GM12878 (cell line): ENCODE data around the gene DHX57. TPM values are rescaled to one million over a fixed set of nuclear protein-coding genes. Genes with fewer than 3 reads are reported as not detected.

ENCODE experiments used
- BACH1 ChIP-seq: fragments of 450-650 bp; IDR thresholded peaks from 2 replicates; pipeline ENCODE4 v1.6.1; 2017; ENCODE audit warnings: mild to moderate bottlenecking, borderline replicate concordance
- CUX1 ChIP-seq: IDR thresholded peaks from 2 replicates; pipeline ENCODE4 v1.6.1; 2012; ENCODE audit warnings: improper control_type of control experiment, low read depth, low read length; ENCODE audit not compliant: insufficient replicate concordance
- HDAC2 ChIP-seq: fragments of 200-600 bp; sonication (generic); IDR thresholded peaks from 2 replicates; pipeline ENCODE4 v1.6.1; 2017
- KLF5 ChIP-seq: fragments of 450-650 bp; IDR thresholded peaks from 2 replicates; pipeline ENCODE4 v1.6.1; 2014; ENCODE audit warnings: mild to moderate bottlenecking; ENCODE audit not compliant: partially characterized antibody
- MYC ChIP-seq: IDR thresholded peaks from 2 replicates; pipeline ENCODE4 v1.6.1; 2011; ENCODE audit warnings: mild to moderate bottlenecking, low read length, moderate library complexity, inconsistent platforms; ENCODE audit not compliant: insufficient read depth, insufficient replicate concordance, insufficient read length, severe bottlenecking
- RAD21 ChIP-seq: IDR thresholded peaks from 2 replicates; pipeline ENCODE4 v1.6.1; 2011; ENCODE audit warnings: mild to moderate bottlenecking, low read depth, low read length, moderate library complexity; ENCODE audit not compliant: insufficient read depth
- REST ChIP-seq: IDR thresholded peaks from 2 replicates; pipeline ENCODE4 v1.6.1; 2012; ENCODE audit warnings: mild to moderate bottlenecking, low read depth, low read length
- SMARCA5 ChIP-seq: fragments of 450-650 bp; IDR thresholded peaks from 2 replicates; pipeline ENCODE4 v1.6.1; 2017; ENCODE audit warnings: mild to moderate bottlenecking
- ZSCAN29 ChIP-seq: fragments of 450-650 bp; IDR thresholded peaks from 2 replicates; pipeline ENCODE4 v1.6.1; 2017; ENCODE audit warnings: mild to moderate bottlenecking, moderate library complexity
- polyA plus RNA-seq, 11 experiments: library from polyadenylated mRNA; depleted of rRNA in 4 of 11; unstranded in 6 of 11; stranded (reverse) in 5 of 11; fragments of >200 nt; fragmentation: Nextera tagmentation in 4 of 11; fragmentation: Illumina TruSeq in 1 of 11; extraction: Ambion mirVana in 4 of 11; extraction: Trizol in 1 of 11; gene quantifications; 1 replicate in 1 of 11; 2 replicates in 10 of 11; pipeline versions ENCODE4 v1.2.1 to v1.2.3, GENCODE V29; 2011 to 2016; ENCODE audit warnings: inconsistent platforms in 2 of 11, missing spikeins in 2 of 11, low read depth in 1 of 11
- total RNA-seq, 4 experiments: library from RNA; depleted of rRNA in 3 of 4; stranded (reverse); fragments of >200 nt in 3 of 4; fragmentation: Illumina TruSeq in 1 of 4; extraction: Trizol in 1 of 4; gene quantifications; 2 replicates each; pipeline versions ENCODE4 v1.2.1 to v1.2.3, GENCODE V29; 2013 to 2021

The DHX57 gene
- total and polyA plus RNA-seq, 10 of the 15 experiments (the other 5 are each of a cell fraction or from before 2014, with no cell fraction given) = 6.5 to 18.0 (median 15.8) TPM

GRCh38 chr2:38863061-38863695 is 12.6 kb downstream of the DHX57 start (continued):
- TF ChIP-seq REST (no peak), BACH1 (no peak), HDAC2 (no peak), ZSCAN29 (no peak), KLF5 (no peak), SMARCA5 (no peak), RAD21 (no peak), CUX1 (no peak), MYC (no peak)
